Thymus (tissue), 11 donors: ENCODE results near the gene LGALS13. TPM values are rescaled to one million over a fixed set of nuclear protein-coding genes. Genes with fewer than 3 reads are reported as not detected.

Experiments
- DNase-seq, 9 donors: peaks; one replicate each; pipeline ENCODE4 v3.0.0-alpha.2; 2013; ENCODE audit warnings: low spot score in 9 of 9, low read depth in 6 of 9, missing footprints in 1 of 9
- H3K27ac ChIP-seq, 2 donors: one replicate each; pipeline ENCODE4 v1.5.1; 2013; ENCODE audit warnings: control low read depth in 1 of 2, low read depth in 1 of 2, low read length in 1 of 2, mild to moderate bottlenecking in 1 of 2, moderate library complexity in 1 of 2
- H3K27me3 ChIP-seq, 2 donors: one replicate each; pipeline ENCODE4 v1.5.1; 2013; ENCODE audit warnings: low read length in 1 of 2; ENCODE audit not compliant: control insufficient read depth in 2 of 2, insufficient read depth in 1 of 2
- H3K36me3 ChIP-seq, 2 donors: one replicate each; pipeline ENCODE4 v1.5.1; 2013; ENCODE audit warnings: low read length in 1 of 2, mild to moderate bottlenecking in 1 of 2, moderate library complexity in 1 of 2; ENCODE audit not compliant: control insufficient read depth in 2 of 2, insufficient read depth in 2 of 2
- H3K4me1 ChIP-seq, 2 donors: one replicate each; pipeline ENCODE4 v1.5.1; 2013; ENCODE audit warnings: low read length in 2 of 2; ENCODE audit not compliant: control insufficient read depth in 2 of 2, insufficient read depth in 2 of 2
- H3K4me3 ChIP-seq, 2 donors: one replicate each; pipeline ENCODE4 v1.5.1; 2013; ENCODE audit warnings: low read length in 2 of 2, control low read depth in 1 of 2, mild to moderate bottlenecking in 1 of 2
- H3K9me3 ChIP-seq, 2 donors: one replicate each; pipeline ENCODE4 v1.5.1; 2013; ENCODE audit warnings: low read length in 1 of 2, mild to moderate bottlenecking in 1 of 2; ENCODE audit not compliant: control insufficient read depth in 2 of 2, insufficient read depth in 1 of 2
- WGBS: extraction: QIAGEN DNeasy Blood & Tissue Kit; methylation state at CpG from one replicate; pipeline ENCODE4 v1.1.7; 2013; 5-methylcytosine and 5-hydroxymethylcytosine counted together
- polyA plus RNA-seq: library from polyadenylated mRNA; stranded (reverse); fragments of 200-250 nt; gene quantifications from one replicate; pipeline ENCODE4 v1.2.3, GENCODE V29; 2013
- total RNA-seq: library from RNA; stranded (reverse); fragments of 120-200 nt; gene quantifications from one replicate; pipeline ENCODE4 v1.2.4, GENCODE V29; 2013
- donor health status: healthy.

Gene LGALS13
- total and polyA plus RNA-seq, 2 donors: 0.38 to 0.66 TPM

DNA sequence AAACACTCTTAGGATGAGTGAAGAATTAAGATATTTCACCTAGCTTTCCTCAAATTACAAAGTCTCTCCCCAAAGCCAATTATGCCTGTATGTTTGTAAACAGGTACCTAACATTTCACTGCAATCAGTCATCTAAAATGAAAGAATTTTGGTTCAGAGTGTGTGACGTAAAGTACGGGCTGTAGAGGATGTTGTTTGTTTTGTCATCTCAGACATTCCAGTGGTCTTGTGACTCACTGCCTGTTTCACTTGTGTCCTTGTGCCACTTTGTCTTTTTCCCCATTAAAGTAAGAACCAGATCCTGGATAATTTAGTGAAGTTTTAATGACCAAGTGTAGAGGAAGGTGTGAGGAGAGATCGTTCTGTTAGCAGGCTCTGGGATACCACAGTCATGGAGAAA is 33.7 kb upstream of the LGALS13 start:
- WGBS: 78% methylated on average over 3 of the region's 3 CpGs
- H3K4me1 ChIP-seq: no peaks in the 10 kb centered on the region
- no peaks in the 10 kb centered on the region for H3K9me3 ChIP-seq
- H3K4me3 ChIP-seq: no peak overlapping the region
- H3K27ac ChIP-seq: no peak overlapping the region
- no peak for DNase-seq
- H3K36me3 ChIP-seq: no peaks in the 10 kb centered on the region
- no peaks in the 10 kb centered on the region for H3K27me3 ChIP-seq

DNA sequence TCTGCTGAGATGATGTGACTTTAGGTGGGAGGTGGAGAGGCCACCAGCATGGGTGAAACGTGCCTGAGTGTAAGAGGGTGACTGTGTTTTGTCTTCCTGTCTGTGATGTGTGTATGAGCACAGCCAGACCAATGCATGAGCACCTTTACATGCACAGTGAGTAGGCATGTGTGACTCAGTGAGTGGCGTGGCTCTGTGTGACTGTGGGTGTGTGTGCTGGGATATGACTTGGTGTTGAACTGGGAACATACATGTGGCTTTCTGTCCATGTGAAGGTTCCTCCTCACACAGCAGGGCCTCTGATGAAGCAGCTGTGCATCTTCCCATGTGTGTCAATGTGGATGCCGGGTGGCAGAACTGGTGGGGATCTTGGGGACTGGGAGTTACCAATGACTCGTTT is 19.9 kb upstream of the LGALS13 start:
- no peaks in the 10 kb centered on the region for H3K4me1 ChIP-seq
- no peaks in the 10 kb centered on the region for H3K36me3 ChIP-seq
- no peaks in the 10 kb centered on the region for H3K27me3 ChIP-seq
- no peak overlapping the region for H3K4me3 ChIP-seq
- no peak overlapping the region for H3K27ac ChIP-seq
- no peak for DNase-seq
- no peaks in the 10 kb centered on the region for H3K9me3 ChIP-seq
- 68% methylated on average over 4 of the region's 4 CpGs for WGBS

DNA sequence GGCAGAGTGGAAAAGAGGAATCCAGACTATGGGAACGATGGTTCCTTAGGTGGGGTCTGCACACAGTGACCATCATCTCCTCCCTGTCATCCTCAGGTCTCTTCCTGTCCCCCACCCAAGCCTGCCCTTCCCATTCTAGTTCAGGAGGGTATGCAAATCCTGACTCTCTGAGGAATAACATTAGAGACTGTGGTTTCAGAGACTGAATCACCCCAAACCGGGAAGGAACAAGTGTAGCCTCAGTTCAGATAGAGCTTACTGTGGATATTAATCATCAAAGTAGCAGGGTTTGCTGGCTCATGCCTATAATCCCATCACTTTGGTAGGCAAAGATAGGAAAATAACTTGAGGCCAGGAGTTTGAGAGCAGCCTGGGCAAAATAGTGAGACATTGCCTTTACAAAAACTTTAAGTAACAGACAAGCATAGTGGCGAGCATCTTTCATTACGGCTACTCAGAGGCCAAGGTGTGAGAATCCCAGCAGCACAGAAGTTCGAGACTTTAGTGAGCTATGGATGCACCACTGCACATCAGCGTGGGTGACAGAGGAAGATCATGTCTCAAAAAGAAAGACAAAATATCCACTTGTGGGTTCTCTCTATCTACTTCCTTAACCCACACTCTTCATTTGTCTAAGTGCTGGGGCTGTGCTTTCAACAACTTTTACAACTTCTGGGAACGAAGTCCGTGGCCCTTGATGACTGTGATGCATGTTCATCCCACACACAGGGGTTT is 19.3 kb upstream of the LGALS13 start:
- no peak overlapping the region for H3K27ac ChIP-seq
- WGBS: 71% methylated on average over 8 of the region's 8 CpGs
- no peak for DNase-seq
- H3K27me3 ChIP-seq: no peaks in the 10 kb centered on the region
- H3K4me3 ChIP-seq: no peak overlapping the region
- no peaks in the 10 kb centered on the region for H3K9me3 ChIP-seq
- no peaks in the 10 kb centered on the region for H3K4me1 ChIP-seq
- no peaks in the 10 kb centered on the region for H3K36me3 ChIP-seq

DNA sequence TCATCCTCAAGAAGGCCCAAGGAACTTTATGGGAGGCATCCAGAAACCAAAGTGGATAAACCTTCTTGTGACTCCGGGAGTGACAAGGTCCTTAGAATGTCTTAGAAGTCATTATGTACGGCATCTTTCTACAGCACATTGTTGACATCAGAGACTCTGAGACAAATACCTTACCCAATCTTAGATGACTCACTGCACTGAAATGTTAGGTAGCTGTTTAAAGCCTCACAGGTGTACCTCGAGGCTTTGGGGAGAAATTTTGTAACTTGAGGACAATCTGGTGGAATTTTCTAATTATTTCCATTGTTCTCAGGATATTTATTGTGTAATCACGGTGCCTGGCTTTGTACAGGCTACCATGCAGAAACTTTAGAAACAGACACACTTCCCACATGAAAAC is 14.8 kb upstream of the LGALS13 start:
- no peak for DNase-seq
- H3K4me1 ChIP-seq: no peaks in the 10 kb centered on the region
- no peak overlapping the region for H3K4me3 ChIP-seq
- WGBS: 80% methylated on average over 4 of the region's 4 CpGs
- no peaks in the 10 kb centered on the region for H3K27me3 ChIP-seq
- no peaks in the 10 kb centered on the region for H3K36me3 ChIP-seq
- H3K27ac ChIP-seq: no peak overlapping the region
- H3K9me3 ChIP-seq: no peaks in the 10 kb centered on the region

DNA sequence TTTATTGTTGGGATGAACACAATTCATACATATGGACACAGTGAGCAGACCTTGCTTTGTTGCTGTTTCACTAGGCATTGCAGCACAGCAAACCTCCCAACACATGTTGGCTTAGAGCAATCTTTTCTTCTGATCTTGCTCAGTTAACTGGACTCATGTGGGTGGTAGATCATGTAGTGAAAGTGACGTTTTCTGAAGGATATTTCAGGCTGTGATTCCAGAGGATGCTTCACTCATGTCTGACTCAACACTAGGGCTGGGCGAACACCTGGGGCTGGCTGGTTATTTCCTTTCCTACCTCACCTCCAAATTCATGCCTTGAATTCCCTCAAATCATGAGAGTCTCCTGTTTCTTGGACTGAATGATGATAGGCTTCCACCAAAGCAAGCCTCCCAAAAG is 14.3 kb upstream of the LGALS13 start:
- DNase-seq: no peak
- WGBS: 50% methylated on average over 2 of the region's 2 CpGs
- no peaks in the 10 kb centered on the region for H3K36me3 ChIP-seq
- no peak overlapping the region for H3K4me3 ChIP-seq
- no peaks in the 10 kb centered on the region for H3K4me1 ChIP-seq
- H3K27me3 ChIP-seq: no peaks in the 10 kb centered on the region
- no peak overlapping the region for H3K27ac ChIP-seq
- no peaks in the 10 kb centered on the region for H3K9me3 ChIP-seq

DNA sequence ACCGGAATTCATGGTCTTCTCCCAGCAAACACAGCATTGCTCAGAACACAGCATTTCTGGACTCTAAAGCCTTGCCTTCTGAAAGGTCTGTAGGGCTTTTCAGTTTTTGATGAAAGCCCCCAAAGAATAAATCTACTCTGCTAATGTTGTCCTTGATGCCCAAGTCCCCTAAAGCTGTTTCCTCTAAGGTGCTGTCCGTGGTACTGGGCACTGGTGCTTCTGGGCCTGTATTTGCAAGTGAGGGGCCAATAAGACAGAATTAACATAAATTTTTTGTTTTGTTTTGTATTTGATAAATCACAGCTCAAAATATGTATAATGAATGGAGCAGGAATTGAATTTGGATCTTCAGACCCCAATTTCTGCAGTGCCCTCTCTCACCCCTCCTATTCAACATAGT is 12.1 kb upstream of the LGALS13 start:
- Histone ChIP-seq H3K4me3 (no peak overlapping the region), H3K9me3 (no peaks in the 10 kb centered on the region), H3K27ac (no peak overlapping the region), H3K27me3 (no peaks in the 10 kb centered on the region), H3K36me3 (no peaks in the 10 kb centered on the region), H3K4me1 (no peaks in the 10 kb centered on the region)
- peak in 1 of 9 donors; percentile 6 for DNase-seq
- WGBS: 55% methylated on average over 2 of the region's 2 CpGs

DNA sequence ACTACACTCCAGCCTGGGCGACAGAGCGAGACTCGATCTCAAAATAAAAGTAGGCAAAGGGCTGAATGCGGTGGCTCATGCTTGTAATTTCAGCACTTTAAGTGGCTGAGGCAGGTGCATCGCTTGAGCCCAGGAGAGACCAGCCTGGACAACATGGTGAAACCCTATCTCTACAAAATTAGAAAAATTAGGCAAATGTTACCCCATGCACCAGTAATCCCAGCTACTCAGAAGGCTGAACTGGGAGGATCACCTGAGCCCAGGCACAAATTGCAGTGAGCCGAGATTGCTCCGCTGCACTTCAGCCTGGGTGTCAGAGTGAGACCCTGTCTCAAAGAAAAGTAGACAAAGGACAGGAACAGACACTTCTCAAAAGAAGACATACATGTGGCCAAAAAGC is 9.9 kb upstream of the LGALS13 start:
- WGBS: 93% methylated on average over 7 of the region's 7 CpGs
- Histone ChIP-seq H3K36me3 (no peaks in the 10 kb centered on the region), H3K4me3 (no peak overlapping the region), H3K9me3 (no peaks in the 10 kb centered on the region), H3K4me1 (no peaks in the 10 kb centered on the region), H3K27ac (no peak overlapping the region), H3K27me3 (no peaks in the 10 kb centered on the region)
- no peak for DNase-seq

DNA sequence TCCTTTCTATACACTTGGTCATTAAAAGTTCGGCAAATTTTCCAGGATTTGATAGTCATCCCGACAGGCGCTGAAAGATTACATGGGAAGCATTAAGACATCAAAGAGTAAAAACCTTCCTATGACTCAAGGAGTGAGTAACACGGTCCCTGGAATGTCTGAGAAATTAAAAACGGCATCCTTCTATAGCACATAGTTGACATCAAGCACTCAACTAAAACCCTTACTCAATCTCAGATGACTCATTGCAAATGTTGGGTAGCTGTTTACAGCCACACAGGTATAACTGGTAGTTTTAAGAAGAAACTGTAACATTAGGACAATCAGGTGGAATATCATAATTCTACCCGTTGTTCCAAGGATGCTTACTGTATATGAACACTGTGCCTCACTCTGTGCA is 6.4 kb upstream of the LGALS13 start:
- no peak for DNase-seq
- no peaks in the 10 kb centered on the region for H3K27me3 ChIP-seq
- no peaks in the 10 kb centered on the region for H3K36me3 ChIP-seq
- no peak overlapping the region for H3K4me3 ChIP-seq
- WGBS: 88% methylated on average over 6 of the region's 6 CpGs
- H3K9me3 ChIP-seq: no peaks in the 10 kb centered on the region
- H3K27ac ChIP-seq: no peak overlapping the region
- H3K4me1 ChIP-seq: no peaks in the 10 kb centered on the region

DNA sequence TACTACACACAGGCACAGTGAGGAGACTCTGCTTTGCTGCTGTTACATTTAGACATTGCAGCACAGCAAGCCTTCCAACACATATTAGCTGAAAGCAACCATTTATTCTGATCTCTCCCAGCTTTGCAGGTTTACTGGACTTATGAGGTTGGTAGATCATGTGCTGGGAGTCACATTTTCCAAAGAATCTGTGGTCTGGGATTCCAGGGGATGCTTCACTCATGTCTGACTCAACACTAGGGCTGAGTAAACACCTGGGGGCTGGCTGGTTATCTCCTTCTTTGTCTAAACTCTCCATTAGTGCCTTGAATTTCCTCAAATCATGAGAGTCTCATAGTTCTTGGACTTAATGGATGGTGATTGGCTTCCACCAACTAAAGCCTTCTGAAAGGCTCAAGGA is 5.4 kb upstream of the LGALS13 start:
- H3K27me3 ChIP-seq: no peaks in the 10 kb centered on the region

More for the DNA sequence above, 5.4 kb upstream of the LGALS13 start:
- Histone ChIP-seq H3K9me3 (no peaks in the 10 kb centered on the region), H3K4me3 (no peak overlapping the region), H3K4me1 (no peaks in the 10 kb centered on the region), H3K36me3 (no peaks in the 10 kb centered on the region), H3K27ac (no peak overlapping the region)
- DNase-seq: no peak
